HepG2 (cell line): ENCODE measurements around the gene MARS1. TPM values are rescaled to one million over a fixed set of nuclear protein-coding genes. Genes with fewer than 3 reads are reported as not detected.
A peak's percentile ranks its signal among the peaks of the same experiment; 100 is the strongest.

Experiments
- CTCF ChIP-seq: sonication (generic); formaldehyde crosslinking; IDR thresholded peaks from 2 replicates; pipeline ENCODE4 v1.5.0; 2020; ENCODE audit warnings: mild to moderate bottlenecking, missing genetic modification reagents, moderate library complexity
- HDAC1 ChIP-seq: sonication (generic); formaldehyde crosslinking; IDR thresholded peaks from 2 replicates; pipeline ENCODE4 v1.5.1; 2020; ENCODE audit warnings: mild to moderate bottlenecking, missing genetic modification reagents
- HDAC2 ChIP-seq: sonication (generic); formaldehyde crosslinking; IDR thresholded peaks from 2 replicates; pipeline ENCODE4 v1.4.0; 2020; ENCODE audit warnings: missing genetic modification reagents
- HNRNPLL ChIP-seq: fragments of 200-400 bp; formaldehyde crosslinking; IDR thresholded peaks from 2 replicates; pipeline ENCODE4 v1.6.1; 2017; ENCODE audit warnings: mild to moderate bottlenecking, low read depth, low read length; ENCODE audit not compliant: poor library complexity, severe bottlenecking
- HOXD1 ChIP-seq: sonication (generic); formaldehyde crosslinking; IDR thresholded peaks from 2 replicates; pipeline ENCODE4 v1.5.0; 2020; ENCODE audit warnings: missing genetic modification reagents
- KDM2A ChIP-seq: sonication (generic); formaldehyde crosslinking; IDR thresholded peaks from 2 replicates; pipeline ENCODE4 v1.4.0; 2020; ENCODE audit warnings: low read depth, missing genetic modification reagents, borderline replicate concordance
- KLF6 ChIP-seq: IDR thresholded peaks from 2 replicates; pipeline ENCODE4 v1.8.0; 2016; ENCODE audit warnings: missing biosample characterization, missing genetic modification reagents
- LCORL ChIP-seq, 2 experiments: fragments of 450-650 bp in 1 of 2; sonication (generic) in 1 of 2; formaldehyde crosslinking in 1 of 2; IDR thresholded peaks; 2 replicates each; pipeline versions ENCODE4 v1.5.0 to v1.6.1; 2017 to 2020; ENCODE audit warnings: antibody characterized with exemption in 1 of 2, missing genetic modification reagents in 1 of 2
- MAZ ChIP-seq, 2 experiments: sonication (generic) in 1 of 2; formaldehyde crosslinking in 1 of 2; IDR thresholded peaks; 2 replicates each; pipeline versions ENCODE4 v1.5.0 to v1.6.1; 2012 to 2020; ENCODE audit warnings: low read depth in 2 of 2, mild to moderate bottlenecking in 2 of 2, borderline replicate concordance in 1 of 2, improper control_type of control experiment in 1 of 2, low read length in 1 of 2, missing genetic modification reagents in 1 of 2, moderate library complexity in 1 of 2
- MLLT10 ChIP-seq: sonication (generic); formaldehyde crosslinking; IDR thresholded peaks from 2 replicates; pipeline ENCODE4 v1.4.0; 2020; ENCODE audit warnings: missing genetic modification reagents
- MTA1 ChIP-seq: sonication (generic); formaldehyde crosslinking; IDR thresholded peaks from 2 replicates; pipeline ENCODE4 v1.4.0; 2020; ENCODE audit warnings: missing genetic modification reagents, mild to moderate bottlenecking, borderline replicate concordance
- RAD21 ChIP-seq: fragments of 450-650 bp; formaldehyde crosslinking; IDR thresholded peaks from 2 replicates; pipeline ENCODE4 v1.5.0; 2020; ENCODE audit warnings: mild to moderate bottlenecking
- RNF2 ChIP-seq: fragments of 450-650 bp; conservative IDR thresholded peaks from 2 replicates; pipeline ENCODE4 v1.6.1; 2016; ENCODE audit warnings: low read depth
- SP5 ChIP-seq: IDR thresholded peaks from 2 replicates; pipeline ENCODE4 v1.6.1; 2016; ENCODE audit warnings: low read depth, borderline replicate concordance
- SRSF1 ChIP-seq: fragments of 200-400 bp; formaldehyde crosslinking; optimal IDR thresholded peaks from 2 replicates; pipeline ENCODE3; 2017; ENCODE audit warnings: mild to moderate bottlenecking, low read depth, low read length, moderate library complexity
- TAF1 ChIP-seq: sonication (generic); formaldehyde crosslinking; IDR thresholded peaks from 2 replicates; pipeline ENCODE4 v1.4.0; 2020; ENCODE audit warnings: missing genetic modification reagents
- ZNF543 ChIP-seq: sonication (generic); formaldehyde crosslinking; IDR thresholded peaks from 2 replicates; pipeline ENCODE4 v1.4.0; 2020; ENCODE audit warnings: mild to moderate bottlenecking, missing genetic modification reagents
- ZNF615 ChIP-seq: sonication (generic); formaldehyde crosslinking; IDR thresholded peaks from 2 replicates; pipeline ENCODE4 v1.5.0; 2020; ENCODE audit warnings: mild to moderate bottlenecking, missing genetic modification reagents, borderline replicate concordance
- ZNF768 ChIP-seq: sonication (generic); formaldehyde crosslinking; IDR thresholded peaks from 2 replicates; pipeline ENCODE4 v1.4.0; 2020; ENCODE audit warnings: missing genetic modification reagents
- ZSCAN9 ChIP-seq: IDR thresholded peaks from 2 replicates; pipeline ENCODE4 v1.6.1; 2016; ENCODE audit warnings: borderline replicate concordance
- polyA plus RNA-seq, 8 experiments: library from polyadenylated mRNA; depleted of rRNA in 3 of 8; stranded (reverse) in 7 of 8; unstranded in 1 of 8; fragments of >200 nt; fragmentation: Illumina TruSeq in 4 of 8; extraction: Trizol in 4 of 8; gene quantifications; 2 replicates each; pipeline versions ENCODE4 v1.2.1 to v1.2.3, GENCODE V29; 2011 to 2016; ENCODE audit warnings: low read depth in 4 of 8, missing spikeins in 1 of 8, mixed read lengths in 1 of 8; ENCODE audit not compliant: insufficient read depth in 1 of 8
- total RNA-seq, 5 experiments: library from RNA; depleted of rRNA; stranded (reverse); fragments of >200 nt; fragmentation: Illumina TruSeq; extraction: Trizol; gene quantifications; 2 replicates each; pipeline ENCODE4 v1.2.3, GENCODE V29; 2016; ENCODE audit warnings: low read depth in 1 of 5
- TF ChIP-seq, protein P1 (sequence below): IDR thresholded peaks from 2 replicates; pipeline ENCODE4 v1.6.1; 2012; ENCODE audit warnings: inconsistent platforms
- TF ChIP-seq, protein P2 (sequence below): sonication (generic); formaldehyde crosslinking; IDR thresholded peaks from 2 replicates; pipeline ENCODE4 v1.4.0; 2020; ENCODE audit warnings: missing genetic modification reagents
- TF ChIP-seq, protein P3 (sequence below): sonication (generic); formaldehyde crosslinking; IDR thresholded peaks from 2 replicates; pipeline ENCODE4 v1.5.1; 2020; ENCODE audit warnings: missing genetic modification reagents, mild to moderate bottlenecking, borderline replicate concordance
- TF ChIP-seq, protein P4 (sequence below), 2 experiments: sonication (generic) in 1 of 2; formaldehyde crosslinking in 1 of 2; IDR thresholded peaks; 2 replicates each; pipeline versions ENCODE4 v1.4.0 to v1.6.1; 2018 to 2020; ENCODE audit warnings: missing genetic modification reagents in 2 of 2, borderline replicate concordance in 1 of 2, low read depth in 1 of 2, mild to moderate bottlenecking in 1 of 2, missing biosample characterization in 1 of 2

MARS1 gene
- total and polyA plus RNA-seq, 2 of the 13 experiments (the other 11 are each of a cell fraction or from before 2014, with no cell fraction given): 115 to 181 TPM

GRCh38 chr12:57549909-57550640, 62.2 kb downstream of the MARS1 start, which contains the start of gene KIF5A (continued):
- TF ChIP-seq, protein P1, sequence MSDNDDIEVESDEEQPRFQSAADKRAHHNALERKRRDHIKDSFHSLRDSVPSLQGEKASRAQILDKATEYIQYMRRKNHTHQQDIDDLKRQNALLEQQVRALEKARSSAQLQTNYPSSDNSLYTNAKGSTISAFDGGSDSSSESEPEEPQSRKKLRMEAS: 0 out of 2 replicates have a peak, but pooled peaks have one; percentile 36
- TF ChIP-seq, protein P2, sequence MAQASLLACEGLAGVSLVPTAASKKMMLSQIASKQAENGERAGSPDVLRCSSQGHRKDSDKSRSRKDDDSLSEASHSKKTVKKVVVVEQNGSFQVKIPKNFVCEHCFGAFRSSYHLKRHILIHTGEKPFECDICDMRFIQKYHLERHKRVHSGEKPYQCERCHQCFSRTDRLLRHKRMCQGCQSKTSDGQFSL (CRISPR knock-in tag): no peak
- peak; percentile 33; the same call in 1 of the 2 replicates for TF ChIP-seq TAF1
- TF ChIP-seq ZNF768 (CRISPR knock-in tag): 0 out of 2 replicates have a peak, but pooled peaks have one; percentile 14
- TF ChIP-seq ZNF543 (CRISPR knock-in tag): peak; percentile 51; the same call in 1 of the 2 replicates
- TF ChIP-seq HNRNPLL: peak; percentile 29
- TF ChIP-seq MTA1 (CRISPR knock-in tag): no peak
- 0 out of 2 replicates have a peak, but pooled peaks have one; percentile 25 for TF ChIP-seq HOXD1 (CRISPR knock-in tag)
- TF ChIP-seq LCORL (IDR thresholded peaks at IDR 0.05): no peak
- TF ChIP-seq LCORL (CRISPR knock-in tag; IDR thresholded peaks at IDR 0.05): 0 out of 2 replicates have a peak, but pooled peaks have one; percentile 25
- peak; percentile 53 for TF ChIP-seq CTCF (CRISPR knock-in tag)
- TF ChIP-seq SRSF1: peak; percentile 59
- peak; percentile 72 for TF ChIP-seq SP5 (CRISPR knock-in tag)
- TF ChIP-seq HDAC2 (CRISPR knock-in tag): 0 out of 2 replicates have a peak, but pooled peaks have one; percentile 32
- no peak for TF ChIP-seq MLLT10 (CRISPR knock-in tag)
- TF ChIP-seq RNF2: 0 out of 2 replicates have a peak, but pooled peaks have one; percentile 65
- TF ChIP-seq KDM2A (CRISPR knock-in tag): peak; percentile 51; the same call in 1 of the 2 replicates
- TF ChIP-seq, protein P3, sequence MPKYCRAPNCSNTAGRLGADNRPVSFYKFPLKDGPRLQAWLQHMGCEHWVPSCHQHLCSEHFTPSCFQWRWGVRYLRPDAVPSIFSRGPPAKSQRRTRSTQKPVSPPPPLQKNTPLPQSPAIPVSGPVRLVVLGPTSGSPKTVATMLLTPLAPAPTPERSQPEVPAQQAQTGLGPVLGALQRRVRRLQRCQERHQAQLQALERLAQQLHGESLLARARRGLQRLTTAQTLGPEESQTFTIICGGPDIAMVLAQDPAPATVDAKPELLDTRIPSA (CRISPR knock-in tag): no peak
- TF ChIP-seq KLF6 (CRISPR knock-in tag): 0 out of 2 replicates have a peak, but pooled peaks have one; percentile 36
- TF ChIP-seq ZNF615 (CRISPR knock-in tag): no peak
- peak; percentile 50 for TF ChIP-seq RAD21 (CRISPR knock-in tag)
- TF ChIP-seq, protein P4, sequence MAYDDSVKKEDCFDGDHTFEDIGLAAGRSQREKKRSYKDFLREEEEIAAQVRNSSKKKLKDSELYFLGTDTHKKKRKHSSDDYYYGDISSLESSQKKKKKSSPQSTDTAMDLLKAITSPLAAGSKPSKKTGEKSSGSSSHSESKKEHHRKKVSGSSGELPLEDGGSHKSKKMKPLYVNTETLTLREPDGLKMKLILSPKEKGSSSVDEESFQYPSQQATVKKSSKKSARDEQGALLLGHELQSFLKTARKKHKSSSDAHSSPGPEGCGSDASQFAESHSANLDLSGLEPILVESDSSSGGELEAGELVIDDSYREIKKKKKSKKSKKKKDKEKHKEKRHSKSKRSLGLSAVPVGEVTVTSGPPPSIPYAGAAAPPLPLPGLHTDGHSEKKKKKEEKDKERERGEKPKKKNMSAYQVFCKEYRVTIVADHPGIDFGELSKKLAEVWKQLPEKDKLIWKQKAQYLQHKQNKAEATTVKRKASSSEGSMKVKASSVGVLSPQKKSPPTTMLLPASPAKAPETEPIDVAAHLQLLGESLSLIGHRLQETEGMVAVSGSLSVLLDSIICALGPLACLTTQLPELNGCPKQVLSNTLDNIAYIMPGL (CRISPR knock-in tag; IDR thresholded peaks at IDR 0.05; ENCODE audit: borderline replicate concordance in 1 of 2, low read depth in 1 of 2): peak in 1 of 2 experiments; percentile 41; a peak in 1 of 4 replicates
- no peak for TF ChIP-seq ZSCAN9 (CRISPR knock-in tag)
- 0 out of 2 replicates have a peak, but pooled peaks have one; percentile 37 for TF ChIP-seq MAZ (IDR thresholded peaks at IDR 0.05; ENCODE audit: borderline replicate concordance, low read depth, low read length)
- TF ChIP-seq MAZ (CRISPR knock-in tag; IDR thresholded peaks at IDR 0.05; ENCODE audit: low read depth): 0 out of 2 replicates have a peak, but pooled peaks have one; percentile 30
- 0 out of 2 replicates have a peak, but pooled peaks have one; percentile 26 for TF ChIP-seq HDAC1 (CRISPR knock-in tag)
